Cardiac atrium fibroblast (primary cell): ENCODE results near the gene OR4P4. TPM values are rescaled to one million over a fixed set of nuclear protein-coding genes. Genes with fewer than 3 reads are reported as not detected.

ENCODE experiments used
- total RNA-seq: library from RNA; depleted of rRNA; stranded (reverse); fragments of >200 nt; gene quantifications from 2 replicates; pipeline ENCODE4 v1.2.3, GENCODE V29; 2015

The OR4P4 gene
- not detected in 2 replicates for total RNA-seq

DNA sequence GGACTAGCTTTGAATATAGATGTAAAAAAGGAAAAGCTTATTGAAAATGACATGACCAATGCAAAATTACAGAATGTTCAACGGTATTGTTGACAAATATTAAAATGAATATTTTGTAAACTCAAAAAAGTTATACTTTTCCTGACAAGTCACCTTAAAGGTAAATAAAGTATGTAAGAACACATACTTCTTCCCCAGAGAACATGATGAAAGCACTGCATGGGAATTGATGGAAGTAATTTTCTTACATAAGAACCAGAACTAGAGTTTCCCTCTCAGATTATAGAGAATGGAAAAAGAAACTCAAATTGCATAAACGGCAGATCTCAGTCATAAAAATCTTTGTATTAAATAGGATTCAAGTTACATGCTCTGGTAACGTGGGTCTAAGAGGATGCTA lies at the start of gene OR4P4:
Gene OR4P4, plus strand, starts transcription at position 301 of the 400 bp plus-strand sequence.

DNA sequence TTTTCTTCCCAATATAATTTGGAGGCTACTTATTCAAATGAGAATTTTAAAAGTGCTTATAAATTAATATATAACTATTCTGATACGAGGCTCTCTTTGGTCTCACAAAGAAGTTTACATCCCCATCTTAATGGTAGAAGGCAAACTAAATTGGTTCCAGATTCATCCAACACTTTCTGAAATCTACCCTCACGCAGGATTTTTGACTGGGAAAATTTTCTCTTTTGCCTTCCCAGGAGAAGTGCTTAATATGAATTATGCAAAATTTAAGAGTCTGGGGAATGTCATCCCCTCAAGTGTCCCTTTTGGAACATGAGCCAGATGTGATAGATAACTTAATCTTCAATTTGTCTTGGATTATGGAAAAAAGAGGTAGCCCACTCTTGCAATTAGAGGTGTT lies 27.4 kb upstream of the OR4P4 start, which contains the start of gene OR4C11:
Gene OR4C11, minus strand, starts transcription at position 101 of the 400 bp plus-strand sequence. CDS start 3,272 bp downstream, outside the sequence.

DNA sequence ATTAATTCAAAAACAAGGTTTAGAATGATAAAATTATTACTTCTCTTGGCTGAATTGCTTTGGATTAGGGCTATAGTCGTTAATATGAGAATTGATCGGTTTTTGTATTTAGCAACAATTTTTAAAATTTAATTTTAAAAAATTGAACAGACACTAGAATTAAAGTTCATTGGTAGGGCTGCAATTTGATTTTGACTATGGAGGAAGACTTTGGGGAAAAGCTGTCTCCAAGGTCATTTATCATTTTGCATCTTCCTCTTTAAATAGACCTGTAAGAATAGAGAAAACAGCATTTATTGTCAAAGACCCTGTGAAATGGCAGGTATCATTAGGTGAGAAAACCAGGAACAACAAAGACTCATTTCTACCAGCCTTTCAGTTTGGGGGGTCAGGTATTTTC lies 13.1 kb downstream of the OR4P4 start, which contains the start of gene OR4S2:
Gene OR4S2, plus strand, starts transcription at position 301 of the 400 bp plus-strand sequence. CDS start 2,577 bp downstream, outside the sequence.

DNA sequence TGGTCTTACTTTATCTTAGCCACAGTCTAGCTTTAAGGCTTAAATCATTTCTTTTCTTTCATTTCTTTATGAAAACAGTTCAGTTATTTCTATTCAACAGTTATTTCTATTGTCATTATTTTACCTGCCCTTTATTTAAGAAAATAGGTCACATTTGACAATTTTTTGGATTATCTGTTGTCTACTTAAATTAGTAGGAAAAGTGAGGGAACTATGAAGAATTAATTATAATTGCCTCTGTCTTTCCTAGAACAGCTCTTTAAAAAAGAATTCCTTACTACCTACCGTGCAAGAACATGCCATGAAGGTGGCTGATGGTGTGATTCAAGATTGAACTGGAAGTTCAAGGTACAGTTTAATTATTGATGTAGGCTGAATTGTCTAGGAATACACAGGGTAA lies 27.0 kb downstream of the OR4P4 start, which contains the start of gene OR4C6:
Gene OR4C6, plus strand, starts transcription at position 301 of the 400 bp plus-strand sequence. CDS start 2,966 bp downstream, outside the sequence.

Other genes with a start within 250 kb of the OR4P4 start
- not detected in 2 replicates for gene OR4C15, start 80.6 kb upstream of the OR4P4 start, total RNA-seq
- not detected in 2 replicates for gene OR4C16, start 63.0 kb upstream of the OR4P4 start, total RNA-seq
- not detected in 2 replicates for gene OR4C11, start 27.5 kb upstream of the OR4P4 start, total RNA-seq
- gene OR4S2, start 13.2 kb downstream of the OR4P4 start, total RNA-seq = not detected in 2 replicates
- not detected in 2 replicates for gene OR4C6, start 27.1 kb downstream of the OR4P4 start, total RNA-seq
- gene OR5D13, start 138.3 kb downstream of the OR4P4 start, total RNA-seq = not detected in 2 replicates
- not detected in 2 replicates for gene OR5D14, start 160.4 kb downstream of the OR4P4 start, total RNA-seq
- gene OR5L1, start 176.3 kb downstream of the OR4P4 start, total RNA-seq = not detected in 2 replicates
- not detected in 2 replicates for gene OR5D18, start 184.5 kb downstream of the OR4P4 start, total RNA-seq
- not detected in 2 replicates for gene OR5L2, start 192.1 kb downstream of the OR4P4 start, total RNA-seq
- not detected in 2 replicates for gene OR5D16, start 203.6 kb downstream of the OR4P4 start, total RNA-seq
- gene TRIM51, start 248.2 kb downstream of the OR4P4 start, total RNA-seq = not detected in 2 replicates